HepG2 (cell line): ENCODE measurements around the gene TMEM219. TPM values are rescaled to one million over a fixed set of nuclear protein-coding genes. Genes with fewer than 3 reads are reported as not detected.

ENCODE experiments used
- ATAC-seq: fragments of 200-7000 bp; cut with Tn5 transposase; 3 replicates; pipeline ENCODE4 v1.9.1; 2020; ENCODE audit warnings: mild to moderate bottlenecking, moderate library complexity
- BruUV-seq: library from RNA; stranded (reverse); fragments of 400-500 nt; replicated peaks from 2 replicates; lab custom pipeline; 2021; lab: Mats Ljungman, UMichigan
- CTCF ChIA-PET: fragments of 300-600 bp; formaldehyde crosslinking; extraction: SDS; loops from one replicate; lab custom pipeline; 2021; ENCODE audit warnings: low total read pairs, inconsistent platforms, low intra/inter-chr PET ratio; lab: Yijun Ruan, JAX
- POLR2A ChIA-PET: fragments of 350-600 bp; sonication (Branson Sonifier 250); formaldehyde crosslinking; loops from one replicate; lab custom pipeline; 2020; ENCODE audit warnings: antibody characterized with exemption, inconsistent platforms; lab: Yijun Ruan, JAX
- DNase-seq: peaks from one replicate; pipeline ENCODE4 v3.0.0-alpha.2; 2015; ENCODE audit warnings: low spot score
- FAIRE-seq: peaks from 3 replicates; lab custom pipeline; 2011; peaks lifted over from hg19 to GRCh38; lab: Jason Lieb, UNC
- H2AFZ ChIP-seq: one replicate; pipeline ENCODE4 v1.6.1; 2011; ENCODE audit warnings: low read length, inconsistent platforms
- H3K27ac ChIP-seq: fragments of 300-600 bp; 3 replicates; pipeline ENCODE4 v1.8.0; 2011; ENCODE audit warnings: mixed run types, mild to moderate bottlenecking, mixed read lengths, low read length, inconsistent platforms; ENCODE audit not compliant: insufficient read depth; ENCODE audit errors: extremely low read length
- H3K27me3 ChIP-seq, 2 experiments: fragments of 200-600 bp in 1 of 2; 2 replicates in 1 of 2; 3 replicates in 1 of 2; pipeline versions ENCODE4 v1.6.0 to v1.8.0; 2011; ENCODE audit warnings: low read length in 2 of 2, mild to moderate bottlenecking in 2 of 2, moderate library complexity in 2 of 2, inconsistent platforms in 1 of 2; ENCODE audit not compliant: insufficient read depth in 2 of 2, control insufficient read depth in 1 of 2
- H3K36me3 ChIP-seq, 2 experiments: fragments of 200-600 bp in 1 of 2; replicated peaks in 1 of 2; 2 replicates in 1 of 2; 3 replicates in 1 of 2; pipeline versions ENCODE4 v1.5.1 to v1.8.0; 2011; ENCODE audit warnings: low read length in 2 of 2, inconsistent platforms in 1 of 2; ENCODE audit not compliant: insufficient read depth in 2 of 2, control insufficient read depth in 1 of 2
- H3K4me1 ChIP-seq: 2 replicates; pipeline ENCODE4 v1.5.1; 2012; ENCODE audit warnings: low read length, inconsistent platforms; ENCODE audit not compliant: insufficient read depth
- H3K4me2 ChIP-seq: 2 replicates; pipeline ENCODE4 v1.6.0; 2011; ENCODE audit warnings: low read depth, low read length, inconsistent platforms
- H3K4me3 ChIP-seq, 3 experiments: fragments of 200-600 bp in 1 of 3; sonication (generic), shearing (Covaris generic) in 1 of 3; replicated peaks in 1 of 3; 2 replicates each; pipeline ENCODE4 v1.5.1; 2011 to 2016; ENCODE audit warnings: low read length in 3 of 3, inconsistent platforms in 2 of 3, low read depth in 2 of 3, mild to moderate bottlenecking in 2 of 3, control low read depth in 1 of 3, mixed read lengths in 1 of 3; ENCODE audit not compliant: insufficient read depth in 1 of 3
- H3K79me2 ChIP-seq: one replicate; pipeline ENCODE4 v1.6.1; 2011; ENCODE audit warnings: low read length, inconsistent platforms; ENCODE audit not compliant: insufficient read depth
- H3K9ac ChIP-seq: 2 replicates; pipeline ENCODE4 v1.6.0; 2011; ENCODE audit warnings: mild to moderate bottlenecking, low read depth, low read length, inconsistent platforms; ENCODE audit not compliant: insufficient read depth
- H3K9me3 ChIP-seq: 2 replicates; pipeline ENCODE4 v1.5.1; 2012; ENCODE audit warnings: mild to moderate bottlenecking, low read length
- H4K20me1 ChIP-seq: 2 replicates; pipeline ENCODE4 v1.6.0; 2011; ENCODE audit warnings: inconsistent platforms, mild to moderate bottlenecking, low read length, moderate library complexity; ENCODE audit not compliant: insufficient read depth
- CBX5 ChIP-seq: sonication (generic); formaldehyde crosslinking; IDR thresholded peaks from 2 replicates; pipeline ENCODE4 v1.4.0; 2020; ENCODE audit warnings: missing genetic modification reagents, borderline replicate concordance
- DZIP1 ChIP-seq: sonication (generic); formaldehyde crosslinking; IDR thresholded peaks from 2 replicates; pipeline ENCODE4 v1.5.0; 2020; ENCODE audit warnings: mild to moderate bottlenecking, missing genetic modification reagents
- ERF ChIP-seq: IDR thresholded peaks from 2 replicates; pipeline ENCODE4 v1.6.1; 2018; ENCODE audit warnings: missing biosample characterization, missing genetic modification reagents
- EZH2 ChIP-seq: conservative IDR thresholded peaks from 2 replicates; pipeline ENCODE4 v1.6.1; 2012; ENCODE audit warnings: mild to moderate bottlenecking, low read depth, low read length, moderate library complexity
- IKZF1 ChIP-seq: fragments of 450-650 bp; IDR thresholded peaks from 2 replicates; pipeline ENCODE4 v1.7.1; 2016
- KAT7 ChIP-seq: IDR thresholded peaks from 2 replicates; pipeline ENCODE4 v1.6.1; 2018; ENCODE audit warnings: borderline replicate concordance, missing compliant biosample characterization
- MIXL1 ChIP-seq: IDR thresholded peaks from 2 replicates; pipeline ENCODE4 v1.6.1; 2016
- MLLT10 ChIP-seq: sonication (generic); formaldehyde crosslinking; IDR thresholded peaks from 2 replicates; pipeline ENCODE4 v1.4.0; 2020; ENCODE audit warnings: missing genetic modification reagents
- PBX3 ChIP-seq: sonication (generic); formaldehyde crosslinking; IDR thresholded peaks from 2 replicates; pipeline ENCODE4 v1.8.1; 2023; ENCODE audit warnings: missing genetic modification reagents, inconsistent platforms, borderline replicate concordance
- PTBP1 ChIP-seq: fragments of 200-400 bp; formaldehyde crosslinking; IDR thresholded peaks from 2 replicates; pipeline ENCODE4 v1.6.1; 2018; ENCODE audit warnings: low read length, low read depth; ENCODE audit not compliant: poor library complexity, severe bottlenecking
- SOX5 ChIP-seq: IDR thresholded peaks from 2 replicates; pipeline ENCODE4 v1.6.1; 2016; ENCODE audit warnings: borderline replicate concordance
- TCF7 ChIP-seq: sonication (generic); IDR thresholded peaks from 2 replicates; pipeline ENCODE4 v1.6.1; 2016; ENCODE audit warnings: antibody characterized with exemption, low read depth
- ZFY ChIP-seq: sonication (generic); formaldehyde crosslinking; IDR thresholded peaks from 2 replicates; pipeline ENCODE4 v1.4.0; 2020; ENCODE audit warnings: missing genetic modification reagents
- ZNF251 ChIP-seq: sonication (generic); formaldehyde crosslinking; IDR thresholded peaks from 2 replicates; pipeline ENCODE4 v1.9.0; 2021; ENCODE audit warnings: mild to moderate bottlenecking, missing genetic modification reagents
- ZNF276 ChIP-seq: sonication (generic); formaldehyde crosslinking; IDR thresholded peaks from 2 replicates; pipeline ENCODE4 v1.4.0; 2020; ENCODE audit warnings: mild to moderate bottlenecking, low read depth, missing genetic modification reagents
- WGBS: methylation state at CpG from one replicate; pipeline ENCODE4 v1.1.6; 2017; ENCODE audit warnings: low lambda C conversion rate; 5-methylcytosine and 5-hydroxymethylcytosine counted together
- in situ Hi-C: cut with HindIII; loops from 2 replicates; pipeline ENCODE4 v1.10.0; 2017; ENCODE audit warnings: low pct_unique_long_range_greater_than_20kb; ENCODE audit not compliant: extremely low pct_ligation_motif_present
- intact Hi-C: fragments of 100-400 bp; cut with micrococcal nuclease; formaldehyde crosslinking; loops from one replicate; pipeline ENCODE4 v1.10.0; 2022; ENCODE audit not compliant: unreplicated experiment
- polyA plus RNA-seq, 8 experiments: library from polyadenylated mRNA; depleted of rRNA in 3 of 8; stranded (reverse) in 7 of 8; unstranded in 1 of 8; fragments of >200 nt; fragmentation: Illumina TruSeq in 4 of 8; extraction: Trizol in 4 of 8; gene quantifications; 2 replicates each; pipeline versions ENCODE4 v1.2.1 to v1.2.3, GENCODE V29; 2011 to 2016; ENCODE audit warnings: low read depth in 4 of 8, missing spikeins in 1 of 8, mixed read lengths in 1 of 8; ENCODE audit not compliant: insufficient read depth in 1 of 8
- total RNA-seq, 5 experiments: library from RNA; depleted of rRNA; stranded (reverse); fragments of >200 nt; fragmentation: Illumina TruSeq; extraction: Trizol; gene quantifications; 2 replicates each; pipeline ENCODE4 v1.2.3, GENCODE V29; 2016; ENCODE audit warnings: low read depth in 1 of 5
- TF ChIP-seq, protein P1 (sequence below): IDR thresholded peaks from 2 replicates; pipeline ENCODE4 v1.6.1; 2016; ENCODE audit warnings: low read depth, control low read depth

TMEM219 gene
- total and polyA plus RNA-seq, 2 of the 13 experiments (the other 11 are each of a cell fraction or from before 2014, with no cell fraction given), result 105 to 115 TPM

DNA sequence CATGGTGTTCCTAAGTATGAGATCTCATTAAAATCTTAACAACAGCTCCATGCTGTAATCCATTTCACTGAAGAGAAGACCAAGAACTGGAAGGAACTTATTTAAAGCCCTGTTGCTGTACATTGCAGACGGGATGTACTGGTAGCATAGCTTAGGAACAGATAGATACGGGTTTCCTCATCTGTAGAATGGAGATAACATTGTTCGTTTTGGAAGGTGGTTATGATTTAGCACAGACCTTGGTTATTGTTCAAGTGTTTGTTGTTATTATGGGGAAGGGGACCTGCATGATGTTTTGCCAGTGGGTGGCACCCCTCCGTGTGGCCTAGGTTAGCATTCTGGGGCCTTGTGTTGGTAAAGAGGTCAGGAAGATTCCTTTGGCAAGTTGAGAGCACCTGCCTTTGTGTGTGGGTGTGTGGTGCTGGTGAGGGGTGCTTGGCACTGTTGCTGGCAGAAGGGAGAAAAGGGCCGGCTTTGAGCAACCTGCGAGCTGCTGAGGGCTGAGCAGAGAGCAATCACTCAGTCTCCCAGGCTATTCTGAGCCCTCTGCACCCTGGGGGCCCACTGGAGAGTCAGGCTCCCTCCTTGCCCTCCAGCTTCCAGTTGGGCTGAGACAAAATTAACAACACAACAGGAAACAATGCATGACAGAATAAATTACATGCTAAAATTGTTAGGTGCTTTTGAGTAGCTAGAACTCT is 14.1 kb downstream of the TMEM219 start (continued):
- TF ChIP-seq ZFY (CRISPR knock-in tag), result peak; percentile 32; the same call in 1 of the 2 replicates
- no peak for TF ChIP-seq PTBP1
- TF ChIP-seq PBX3, result no peak

DNA sequence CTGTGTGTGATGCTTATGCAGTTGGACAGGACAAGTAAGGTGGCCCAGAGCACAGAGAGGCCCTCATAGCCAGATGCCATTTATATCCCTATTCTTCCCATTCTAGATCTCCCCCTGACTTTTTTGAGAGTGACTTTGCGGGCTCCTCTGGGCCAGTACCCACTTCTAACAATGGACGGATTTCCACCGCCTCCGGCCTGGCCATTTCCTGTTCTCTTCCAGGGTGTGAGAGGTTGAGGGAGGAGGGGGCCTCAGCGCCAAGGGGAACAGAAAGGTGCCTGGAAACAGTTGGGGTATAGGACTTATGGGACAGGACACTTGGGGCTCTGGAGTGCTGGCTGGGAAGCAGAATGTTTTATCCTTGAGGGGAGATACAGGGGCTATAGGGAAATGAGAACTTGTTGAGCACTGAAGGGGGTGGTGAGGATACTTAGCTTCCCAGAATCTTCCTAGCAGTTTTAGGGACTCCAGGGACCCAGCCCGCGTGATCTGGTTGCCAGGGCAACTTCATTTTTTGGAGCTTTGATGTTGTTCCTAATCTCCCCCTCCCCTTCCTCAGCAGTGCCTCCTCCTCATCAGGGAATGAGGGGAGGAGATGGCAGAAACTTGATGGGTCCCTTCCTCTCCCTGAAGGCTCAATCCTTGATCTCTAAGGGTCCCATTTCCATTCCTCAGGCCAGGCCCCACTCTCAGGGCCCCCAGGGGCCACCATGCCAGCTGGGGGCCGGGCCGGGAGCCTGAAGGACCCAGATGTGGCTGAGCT is 15.4 kb downstream of the TMEM219 start:
- Histone ChIP-seq H3K4me2 (peak overlapping the region; percentile 93; the same call in 1 of the 2 replicates), H2AFZ (no peak overlapping the region), H3K79me2 (peaks cover 38% of the 10 kb centered on the region), H3K9me3 (no peaks in the 10 kb centered on the region), H3K27me3 (no peaks in the 10 kb centered on the region; a peak in 1 of 5 replicates), H3K4me1 (peaks cover 30% of the 10 kb centered on the region), H3K27ac (no peak overlapping the region), H3K4me3 (no peak overlapping the region), H4K20me1 (peaks cover 23% of the 10 kb centered on the region), H3K36me3 (peaks cover 35 to 56% of the 10 kb centered on the region in 2 experiments), H3K9ac (no peak overlapping the region)
- BruUV-seq, result no TSS peak
- intact Hi-C loops (no loop called here), in situ Hi-C loops (no loop called here)
- FAIRE-seq (no peak), ATAC-seq (no peak), DNase-seq (no peak)
- ChIA-PET CTCF (no interaction called here), POLR2A (interaction anchor here (1.1 kb wide), 1 partner anchor 52 kb away, joined by 3 read pairs; the partner anchor contains the start of gene KCTD13)
- WGBS, result 98% methylated on average over 7 of the region's 9 CpGs
- TF ChIP-seq CBX5 (CRISPR knock-in tag), result no peak
- TF ChIP-seq, protein P1, sequence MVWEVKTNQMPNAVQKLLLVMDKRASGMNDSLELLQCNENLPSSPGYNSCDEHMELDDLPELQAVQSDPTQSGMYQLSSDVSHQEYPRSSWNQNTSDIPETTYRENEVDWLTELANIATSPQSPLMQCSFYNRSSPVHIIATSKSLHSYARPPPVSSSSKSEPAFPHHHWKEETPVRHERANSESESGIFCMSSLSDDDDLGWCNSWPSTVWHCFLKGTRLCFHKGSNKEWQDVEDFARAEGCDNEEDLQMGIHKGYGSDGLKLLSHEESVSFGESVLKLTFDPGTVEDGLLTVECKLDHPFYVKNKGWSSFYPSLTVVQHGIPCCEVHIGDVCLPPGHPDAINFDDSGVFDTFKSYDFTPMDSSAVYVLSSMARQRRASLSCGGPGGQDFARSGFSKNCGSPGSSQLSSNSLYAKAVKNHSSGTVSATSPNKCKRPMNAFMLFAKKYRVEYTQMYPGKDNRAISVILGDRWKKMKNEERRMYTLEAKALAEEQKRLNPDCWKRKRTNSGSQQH (CRISPR knock-in tag), result no peak
- no peak for TF ChIP-seq KAT7 (CRISPR knock-in tag)
- no peak for TF ChIP-seq SOX5
- no peak for TF ChIP-seq MIXL1
- no peak for TF ChIP-seq ZNF276
- no peak for TF ChIP-seq ERF
- TF ChIP-seq DZIP1 (CRISPR knock-in tag), result no peak
- TF ChIP-seq ZNF251, result no peak
- no peak for TF ChIP-seq TCF7
- TF ChIP-seq IKZF1, result no peak
- TF ChIP-seq MLLT10 (CRISPR knock-in tag), result no peak
- TF ChIP-seq EZH2, result no peak
